GM12873 (cell line): ENCODE results near the gene IFT43.

Experiments
- TF ChIP-seq, protein P1 (sequence below): IDR thresholded peaks from 2 replicates; pipeline ENCODE4 v1.5.1; 2012; ENCODE audit warnings: low read depth, mild to moderate bottlenecking, moderate library complexity, low read length, control low read depth; ENCODE audit not compliant: insufficient read depth; ENCODE audit errors: missing control alignments

The IFT43 gene

DNA sequence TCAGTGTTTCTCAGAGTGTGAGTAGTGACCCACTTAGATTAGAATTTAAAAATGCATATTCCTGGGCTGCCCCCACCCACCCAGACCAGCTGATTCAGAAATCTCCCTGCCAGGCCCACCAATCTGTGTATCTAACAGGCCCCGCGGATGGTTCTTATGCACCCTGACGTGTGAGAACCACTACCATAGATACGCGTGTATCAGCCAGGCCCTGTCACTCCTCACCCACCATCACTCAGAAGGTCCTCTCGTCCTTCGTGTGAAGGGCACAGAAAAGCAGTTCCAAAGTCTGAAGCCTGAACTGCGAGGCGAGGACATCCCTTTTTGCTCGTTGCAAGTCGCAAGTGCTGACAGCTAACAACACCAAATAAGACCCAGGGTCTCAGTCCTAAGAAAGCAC lies 72.4 kb downstream of the IFT43 start:
- TF ChIP-seq, protein P1, sequence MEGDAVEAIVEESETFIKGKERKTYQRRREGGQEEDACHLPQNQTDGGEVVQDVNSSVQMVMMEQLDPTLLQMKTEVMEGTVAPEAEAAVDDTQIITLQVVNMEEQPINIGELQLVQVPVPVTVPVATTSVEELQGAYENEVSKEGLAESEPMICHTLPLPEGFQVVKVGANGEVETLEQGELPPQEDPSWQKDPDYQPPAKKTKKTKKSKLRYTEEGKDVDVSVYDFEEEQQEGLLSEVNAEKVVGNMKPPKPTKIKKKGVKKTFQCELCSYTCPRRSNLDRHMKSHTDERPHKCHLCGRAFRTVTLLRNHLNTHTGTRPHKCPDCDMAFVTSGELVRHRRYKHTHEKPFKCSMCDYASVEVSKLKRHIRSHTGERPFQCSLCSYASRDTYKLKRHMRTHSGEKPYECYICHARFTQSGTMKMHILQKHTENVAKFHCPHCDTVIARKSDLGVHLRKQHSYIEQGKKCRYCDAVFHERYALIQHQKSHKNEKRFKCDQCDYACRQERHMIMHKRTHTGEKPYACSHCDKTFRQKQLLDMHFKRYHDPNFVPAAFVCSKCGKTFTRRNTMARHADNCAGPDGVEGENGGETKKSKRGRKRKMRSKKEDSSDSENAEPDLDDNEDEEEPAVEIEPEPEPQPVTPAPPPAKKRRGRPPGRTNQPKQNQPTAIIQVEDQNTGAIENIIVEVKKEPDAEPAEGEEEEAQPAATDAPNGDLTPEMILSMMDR, result no peak

DNA sequence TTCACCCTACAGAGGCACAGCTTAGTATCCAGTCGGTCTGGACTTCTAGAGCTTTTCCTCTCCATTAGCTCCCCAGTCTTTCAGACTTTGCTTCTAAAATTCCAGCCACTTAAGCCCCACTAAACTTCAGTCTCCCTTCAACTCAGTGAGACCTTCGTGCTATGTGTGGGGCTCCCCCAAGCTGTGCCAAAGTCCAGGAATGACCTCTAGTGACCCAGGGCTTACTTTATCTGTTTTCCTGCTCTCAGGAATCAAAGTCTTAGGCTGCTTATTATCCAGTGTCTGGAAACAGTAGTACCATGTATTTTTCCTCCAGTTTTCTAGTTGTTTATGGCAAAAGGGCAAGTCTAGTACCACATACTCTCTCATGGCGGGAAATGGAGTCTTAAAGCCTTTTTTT lies 77.8 kb downstream of the IFT43 start:
- TF ChIP-seq, protein P1, result no peak

DNA sequence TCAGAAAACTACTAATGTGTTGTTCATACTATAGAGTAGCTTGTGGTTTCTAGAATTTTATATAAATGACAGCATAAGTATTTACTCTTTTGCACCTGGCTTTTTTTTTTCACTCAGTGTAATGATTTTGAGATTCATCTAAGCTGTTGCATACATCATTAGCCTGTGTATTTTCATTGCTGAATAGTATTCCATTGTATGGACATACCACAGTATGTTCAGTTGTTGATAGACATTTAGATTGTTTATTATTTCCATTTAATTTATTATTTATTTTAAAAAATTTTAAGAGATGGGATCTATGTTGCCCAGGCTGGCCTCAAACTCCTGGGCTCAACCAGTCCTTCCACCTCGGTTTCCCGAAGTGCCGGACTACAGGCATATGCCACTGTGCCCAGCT lies 80.0 kb downstream of the IFT43 start:
- TF ChIP-seq, protein P1, result no peak

DNA sequence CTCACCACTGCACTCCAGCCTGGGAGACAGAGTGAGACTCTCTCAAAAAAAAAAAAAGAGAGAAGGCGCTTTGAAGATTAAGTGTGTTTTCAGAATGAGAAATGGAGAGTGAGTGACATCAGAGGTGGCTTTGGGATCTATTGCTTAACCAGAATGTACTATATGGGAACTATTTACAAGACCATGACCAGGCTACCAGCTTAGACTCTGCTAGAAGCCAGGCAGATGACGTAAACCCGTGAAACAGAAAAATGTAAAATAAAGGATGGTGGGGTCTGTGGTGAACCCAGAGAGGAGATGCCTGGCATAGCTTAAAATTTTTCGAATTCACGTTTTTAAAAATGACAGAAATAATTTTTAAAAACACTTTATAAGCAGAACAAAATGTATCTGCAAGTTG lies 82.0 kb downstream of the IFT43 start:
- TF ChIP-seq, protein P1, result no peak

DNA sequence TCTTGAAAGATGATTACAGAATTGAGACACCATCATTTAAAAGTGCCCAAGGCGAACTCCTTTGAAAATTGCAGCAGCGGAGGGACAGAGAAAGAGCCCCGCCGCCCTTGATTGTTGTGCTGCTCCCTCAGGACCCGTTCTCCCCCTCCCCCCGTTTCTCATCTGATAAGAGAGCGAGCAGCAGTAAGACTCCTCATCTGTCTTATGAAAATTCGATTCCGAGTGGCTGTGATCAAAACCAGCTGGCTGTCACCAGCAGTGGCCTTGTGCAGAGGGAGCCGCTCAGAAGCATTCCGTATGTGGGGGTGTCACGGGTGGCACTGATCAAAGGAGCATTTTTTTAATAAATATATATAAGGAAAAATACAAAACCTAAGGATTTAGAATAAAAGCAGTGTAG lies 88.2 kb downstream of the IFT43 start:
- TF ChIP-seq, protein P1, result no peak

DNA sequence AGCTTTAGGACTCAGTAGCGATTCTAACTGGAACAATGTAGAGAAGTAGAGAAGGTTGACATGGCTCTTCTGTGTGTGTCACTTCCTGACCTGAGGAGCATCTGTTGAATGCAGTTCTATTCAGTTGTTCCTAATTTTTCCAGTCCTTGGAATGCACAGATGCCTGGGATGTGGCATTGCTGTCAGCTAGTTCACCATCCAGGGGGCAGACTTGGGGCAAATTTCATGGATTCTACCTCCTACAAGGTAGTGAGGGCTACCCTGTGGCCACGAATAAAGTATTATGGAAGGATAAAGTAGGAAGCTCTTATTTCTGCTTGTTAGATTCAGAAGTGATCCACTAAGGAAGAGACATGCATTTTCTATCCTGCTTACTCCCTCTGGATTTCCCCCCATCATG lies 91.8 kb downstream of the IFT43 start:
- TF ChIP-seq, protein P1, result no peak

DNA sequence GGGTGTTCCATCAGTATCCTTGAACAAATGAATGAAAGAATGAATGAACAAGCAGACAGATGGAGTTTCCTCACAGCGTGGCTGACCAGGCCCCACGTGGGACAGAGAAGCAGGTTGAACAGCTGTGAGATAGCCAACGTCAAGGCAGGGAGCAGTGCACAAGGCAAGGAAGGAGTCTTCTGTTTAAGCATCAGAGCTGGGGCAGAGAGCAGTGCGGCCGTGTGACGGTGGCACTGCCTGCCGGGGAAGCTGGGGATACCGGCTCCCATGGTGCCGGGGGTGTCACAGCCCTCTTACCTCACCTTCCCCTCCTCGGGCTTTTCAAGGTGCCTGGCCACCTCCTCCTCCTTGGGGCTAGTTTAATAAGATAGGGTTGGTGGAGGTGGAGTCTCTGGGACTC lies 92.9 kb downstream of the IFT43 start:
- TF ChIP-seq, protein P1, result no peak
